Neural crest cell (in vitro differentiated cells): ENCODE data around the gene FOXN1. TPM values are rescaled to one million over a fixed set of nuclear protein-coding genes. Genes with fewer than 3 reads are reported as not detected.

Experiments
- DNase-seq: peaks from one replicate; pipeline ENCODE4 v3.0.0; 2021; ENCODE audit warnings: low read depth, mixed read lengths, low spot score
- H3K27ac Mint-ChIP-seq: one replicate; pipeline ENCODE4 v1.8.0; 2021; ENCODE audit warnings: mild to moderate bottlenecking, mixed read lengths; ENCODE audit not compliant: unreplicated experiment
- H3K27me3 Mint-ChIP-seq: 2 replicates; pipeline ENCODE4 v1.8.0; 2021; ENCODE audit warnings: low read depth, mild to moderate bottlenecking, mixed read lengths
- H3K36me3 Mint-ChIP-seq: 2 replicates; pipeline ENCODE4 v1.8.0; 2021; ENCODE audit warnings: low read depth, mild to moderate bottlenecking, mixed read lengths
- H3K4me1 Mint-ChIP-seq: 2 replicates; pipeline ENCODE4 v1.8.0; 2021; ENCODE audit warnings: mixed read lengths
- H3K4me3 Mint-ChIP-seq: one replicate; pipeline ENCODE4 v1.8.0; 2021; ENCODE audit warnings: mild to moderate bottlenecking, mixed read lengths
- H3K9me3 Mint-ChIP-seq: 2 replicates; pipeline ENCODE4 v1.8.0; 2021; ENCODE audit warnings: mixed read lengths
- total RNA-seq: library from RNA; stranded (reverse); gene quantifications from 2 replicates; pipeline ENCODE4 v1.2.1, GENCODE V29; 2021
- TF ChIP-seq, protein P1 (sequence below): fragments of 200-600 bp; sonication (generic); conservative IDR thresholded peaks from 2 replicates; pipeline ENCODE4 v1.5.0; 2021; ENCODE audit warnings: antibody characterized with exemption, mild to moderate bottlenecking

FOXN1 gene
- total RNA-seq, 1 donor from 2014 or later: not detected

DNA sequence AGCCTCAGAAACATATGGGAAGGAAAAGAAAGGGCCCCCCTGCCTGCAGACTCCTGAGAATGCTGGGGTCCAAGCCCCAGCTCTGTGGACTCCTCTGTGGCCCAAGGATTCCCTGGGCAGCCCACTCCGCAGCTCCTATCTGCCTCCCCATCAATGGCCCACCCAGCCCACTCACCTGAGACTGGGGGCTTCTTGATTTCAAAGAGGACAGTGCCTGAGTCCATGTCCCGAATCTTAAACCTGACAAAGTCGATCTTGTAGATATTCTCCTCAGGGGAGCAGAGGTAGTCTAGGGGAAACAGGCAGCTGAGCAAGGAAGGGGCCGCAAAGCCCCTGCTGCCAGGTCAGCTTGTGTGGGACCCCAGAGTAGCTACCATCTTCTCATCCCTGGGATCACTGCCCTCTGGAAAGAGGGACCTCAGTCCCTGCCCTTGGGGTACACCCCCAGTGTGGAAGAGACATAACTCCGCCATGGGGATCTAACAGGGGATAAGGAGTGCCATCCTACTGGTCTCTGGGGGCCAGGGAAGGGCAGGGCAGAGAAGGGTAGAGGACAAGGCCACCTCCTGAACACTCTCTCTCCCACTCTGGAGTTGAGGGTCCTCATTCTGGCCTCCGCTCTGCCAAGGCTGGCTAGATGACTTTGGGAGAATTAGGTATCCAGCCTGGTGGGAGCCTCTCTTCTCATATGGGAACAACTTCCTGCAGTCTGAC is 42.4 kb downstream of the FOXN1 start:
- TF ChIP-seq, protein P1, sequence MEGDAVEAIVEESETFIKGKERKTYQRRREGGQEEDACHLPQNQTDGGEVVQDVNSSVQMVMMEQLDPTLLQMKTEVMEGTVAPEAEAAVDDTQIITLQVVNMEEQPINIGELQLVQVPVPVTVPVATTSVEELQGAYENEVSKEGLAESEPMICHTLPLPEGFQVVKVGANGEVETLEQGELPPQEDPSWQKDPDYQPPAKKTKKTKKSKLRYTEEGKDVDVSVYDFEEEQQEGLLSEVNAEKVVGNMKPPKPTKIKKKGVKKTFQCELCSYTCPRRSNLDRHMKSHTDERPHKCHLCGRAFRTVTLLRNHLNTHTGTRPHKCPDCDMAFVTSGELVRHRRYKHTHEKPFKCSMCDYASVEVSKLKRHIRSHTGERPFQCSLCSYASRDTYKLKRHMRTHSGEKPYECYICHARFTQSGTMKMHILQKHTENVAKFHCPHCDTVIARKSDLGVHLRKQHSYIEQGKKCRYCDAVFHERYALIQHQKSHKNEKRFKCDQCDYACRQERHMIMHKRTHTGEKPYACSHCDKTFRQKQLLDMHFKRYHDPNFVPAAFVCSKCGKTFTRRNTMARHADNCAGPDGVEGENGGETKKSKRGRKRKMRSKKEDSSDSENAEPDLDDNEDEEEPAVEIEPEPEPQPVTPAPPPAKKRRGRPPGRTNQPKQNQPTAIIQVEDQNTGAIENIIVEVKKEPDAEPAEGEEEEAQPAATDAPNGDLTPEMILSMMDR: no peak
- Mint-ChIP-seq H3K4me3 (peak overlapping the region; percentile 84), H3K27ac (no peak overlapping the region), H3K4me1 (peaks cover 31% of the 10 kb centered on the region), H3K36me3 (peaks cover 1% of the 10 kb centered on the region), H3K27me3 (no peaks in the 10 kb centered on the region), H3K9me3 (no peaks in the 10 kb centered on the region)
- DNase-seq: no peak

DNA sequence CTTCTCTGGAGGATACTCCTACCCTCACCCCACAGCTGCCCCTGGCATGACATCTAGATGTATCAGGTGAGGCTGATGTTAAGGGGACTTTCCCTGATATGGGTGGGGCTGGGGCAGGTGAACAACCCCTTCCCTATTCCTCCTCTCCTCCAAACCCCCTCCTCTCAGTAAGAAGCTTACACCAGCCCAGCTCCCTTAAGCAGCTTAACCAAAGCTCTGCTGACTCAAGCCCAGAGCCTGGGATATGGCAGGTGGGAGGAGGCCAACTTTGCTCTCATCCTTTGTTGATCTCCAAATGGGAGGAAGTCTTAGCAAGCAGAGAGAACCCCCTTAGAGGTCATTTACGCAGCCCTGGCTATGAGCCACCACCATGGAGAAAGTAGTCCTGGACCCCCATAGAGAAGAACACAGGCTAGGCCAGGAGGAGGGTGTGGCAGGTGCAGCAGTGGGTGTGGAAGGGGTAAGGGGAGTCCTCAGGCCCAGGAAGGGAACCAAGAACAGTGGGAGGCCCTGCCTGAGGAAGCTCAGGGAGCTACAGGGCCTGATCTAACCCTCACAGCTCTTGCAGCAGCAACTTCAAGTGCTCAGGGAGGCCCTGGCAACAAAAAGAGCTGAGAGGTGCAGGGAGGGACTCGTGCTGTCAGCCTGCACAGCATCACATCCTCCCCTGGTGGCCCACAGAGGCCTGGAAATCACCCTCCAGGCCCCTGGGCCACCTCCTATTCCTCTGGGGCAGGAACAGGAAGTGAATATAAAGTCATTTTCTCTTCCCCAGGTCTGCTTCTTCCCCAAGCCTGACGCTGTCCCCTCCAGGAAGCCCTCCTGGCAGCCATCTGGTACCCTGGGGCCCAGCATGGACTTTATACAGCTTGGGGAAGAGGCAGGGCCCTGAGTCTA is 43.3 kb downstream of the FOXN1 start:
- H3K27ac Mint-ChIP-seq: no peak overlapping the region
- H3K4me3 Mint-ChIP-seq: peak overlapping the region; percentile 71
- no peaks in the 10 kb centered on the region for H3K27me3 Mint-ChIP-seq
- no peaks in the 10 kb centered on the region for H3K9me3 Mint-ChIP-seq
- DNase-seq: no peak
- H3K36me3 Mint-ChIP-seq: peaks cover 9% of the 10 kb centered on the region
- H3K4me1 Mint-ChIP-seq: peaks cover 31% of the 10 kb centered on the region
- TF ChIP-seq, protein P1: no peak

DNA sequence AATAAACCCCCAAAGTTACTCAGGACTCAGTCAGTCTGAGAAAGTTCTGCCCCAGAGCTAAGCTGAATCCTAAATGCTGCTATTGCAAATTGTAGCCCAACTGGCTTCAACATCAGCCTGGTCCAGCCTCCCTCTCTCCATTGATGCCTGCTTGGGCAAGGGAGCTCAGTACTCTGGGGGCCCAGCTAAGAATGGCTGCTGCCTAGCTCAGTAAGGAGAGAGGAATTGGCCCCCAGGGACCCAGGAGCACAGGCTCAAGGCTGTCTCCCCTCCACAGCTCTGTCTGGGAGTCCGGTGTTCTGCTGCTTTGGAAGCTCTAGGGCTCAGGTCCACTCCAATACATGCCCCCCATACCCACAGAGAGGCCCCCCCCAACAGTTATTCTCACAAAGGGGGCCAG is 44.7 kb downstream of the FOXN1 start:
- H3K4me3 Mint-ChIP-seq: peak overlapping the region; percentile 90
- H3K27me3 Mint-ChIP-seq: no peaks in the 10 kb centered on the region
- no peak for DNase-seq
- H3K9me3 Mint-ChIP-seq: no peaks in the 10 kb centered on the region
- TF ChIP-seq, protein P1: no peak
- H3K36me3 Mint-ChIP-seq: peaks cover 9% of the 10 kb centered on the region
- no peak overlapping the region for H3K27ac Mint-ChIP-seq
- H3K4me1 Mint-ChIP-seq: peaks cover 31% of the 10 kb centered on the region

DNA sequence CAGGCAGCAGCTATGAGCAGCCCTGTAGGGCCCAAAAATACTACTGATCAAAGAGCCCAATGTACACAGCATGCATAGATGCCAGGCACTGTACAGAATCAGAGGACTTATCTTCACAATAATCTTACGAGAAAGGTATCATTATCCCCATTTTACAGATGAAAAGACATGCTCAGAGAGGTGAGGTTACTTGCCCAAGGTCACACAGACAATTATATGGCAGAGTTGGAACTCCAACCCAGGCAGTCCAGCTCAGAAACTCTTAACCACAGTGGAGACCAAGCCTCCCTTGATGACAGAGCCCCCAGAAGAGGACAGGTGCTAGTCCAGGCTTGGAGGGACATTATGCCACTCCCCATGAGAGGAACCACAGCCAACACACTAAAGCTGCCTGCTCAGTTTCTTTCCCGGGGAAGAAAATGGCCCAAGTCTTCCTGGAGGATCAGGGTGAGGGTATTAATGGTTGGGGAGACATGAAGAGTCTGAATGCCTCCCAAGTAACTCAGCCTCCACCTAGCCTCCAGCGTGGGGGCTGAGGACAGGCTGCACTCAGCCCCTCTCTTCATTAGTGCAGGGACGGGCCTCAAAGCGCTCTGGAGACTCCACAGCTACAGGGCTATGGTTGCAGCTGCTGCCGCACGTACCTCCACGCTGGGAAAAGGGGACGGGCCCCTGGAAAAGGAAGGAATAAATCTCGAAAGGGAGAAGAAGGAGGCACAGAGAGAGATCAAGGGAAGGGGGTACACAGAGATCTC is 45.5 kb downstream of the FOXN1 start:
- peaks cover 31% of the 10 kb centered on the region for H3K4me1 Mint-ChIP-seq
- no peaks in the 10 kb centered on the region for H3K27me3 Mint-ChIP-seq
- no peaks in the 10 kb centered on the region for H3K9me3 Mint-ChIP-seq
- H3K27ac Mint-ChIP-seq: no peak overlapping the region
- TF ChIP-seq, protein P1: no peak
- H3K4me3 Mint-ChIP-seq: peak overlapping the region; percentile 90
- peaks cover 12% of the 10 kb centered on the region for H3K36me3 Mint-ChIP-seq
- DNase-seq: no peak
